Mesodermal cell (in vitro differentiated cells): Measurements from ENCODE around the gene TMEM98.
"Not testable (repeated sequence)": the region's sequence is repeated elsewhere in the genome, so short reads cannot be mapped to it uniquely, and the experiment has no call there.

ENCODE experiments used
- H3K27ac ChIP-seq: 2 replicates; pipeline ENCODE4 v1.7.0; 2013; ENCODE audit warnings: mild to moderate bottlenecking, low read depth, low read length, moderate library complexity; ENCODE audit not compliant: severe bottlenecking
- H3K36me3 ChIP-seq: 2 replicates; pipeline ENCODE4 v1.7.1; 2013; ENCODE audit warnings: mild to moderate bottlenecking, low read length, moderate library complexity; ENCODE audit not compliant: control insufficient read depth, insufficient read depth
- H3K4me1 ChIP-seq: one replicate; pipeline ENCODE4 v1.7.1; 2013; ENCODE audit warnings: mild to moderate bottlenecking, low read length; ENCODE audit not compliant: insufficient read depth, control insufficient read depth, poor library complexity, severe bottlenecking
- H3K4me3 ChIP-seq: 2 replicates; pipeline ENCODE4 v1.7.0; 2013; ENCODE audit warnings: low read length, control low read depth, mild to moderate bottlenecking; ENCODE audit not compliant: insufficient read depth, poor library complexity, severe bottlenecking; ENCODE audit errors: extremely low read depth
- H3K9me3 ChIP-seq: 2 replicates; pipeline ENCODE4 v1.7.1; 2013; ENCODE audit warnings: mild to moderate bottlenecking, low read length, moderate library complexity; ENCODE audit not compliant: control insufficient read depth
- WGBS, 2 experiments: methylation state at CpG; one replicate each; pipeline ENCODE4 v1.1.5; 2013; ENCODE audit warnings: missing lambda C conversion rate in 2 of 2; ENCODE audit not compliant: insufficient coverage in 2 of 2; 5-methylcytosine and 5-hydroxymethylcytosine counted together

TMEM98 gene

DNA sequence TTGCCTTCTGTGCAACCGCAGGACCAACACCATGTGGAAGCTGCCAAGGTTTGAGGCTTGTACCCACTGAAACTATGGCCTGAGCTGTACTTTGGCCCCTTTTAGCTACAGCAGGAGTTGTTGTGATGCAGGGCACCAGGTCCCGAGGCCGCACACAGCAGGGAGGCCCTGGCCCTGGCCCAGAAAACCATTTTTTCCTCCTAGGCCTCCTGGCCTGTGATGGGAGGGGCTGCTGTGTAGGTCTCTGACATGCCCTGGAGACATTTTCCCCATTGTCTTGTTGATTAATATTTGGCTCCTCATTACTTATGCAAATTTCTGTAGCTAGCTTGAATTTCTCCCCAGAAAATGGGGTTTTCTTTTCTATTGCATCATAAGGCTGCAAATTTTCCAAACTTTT, 53.7 kb downstream of the TMEM98 start:
- peaks cover 16% of the 10 kb centered on the region for H3K9me3 ChIP-seq
- H3K27ac ChIP-seq, H3K36me3 ChIP-seq, H3K4me1 ChIP-seq, H3K4me3 ChIP-seq: not testable (repeated sequence)
- WGBS, 2 experiments: 92% methylated on average over 1 to 3 of the region's 3 CpGs

DNA sequence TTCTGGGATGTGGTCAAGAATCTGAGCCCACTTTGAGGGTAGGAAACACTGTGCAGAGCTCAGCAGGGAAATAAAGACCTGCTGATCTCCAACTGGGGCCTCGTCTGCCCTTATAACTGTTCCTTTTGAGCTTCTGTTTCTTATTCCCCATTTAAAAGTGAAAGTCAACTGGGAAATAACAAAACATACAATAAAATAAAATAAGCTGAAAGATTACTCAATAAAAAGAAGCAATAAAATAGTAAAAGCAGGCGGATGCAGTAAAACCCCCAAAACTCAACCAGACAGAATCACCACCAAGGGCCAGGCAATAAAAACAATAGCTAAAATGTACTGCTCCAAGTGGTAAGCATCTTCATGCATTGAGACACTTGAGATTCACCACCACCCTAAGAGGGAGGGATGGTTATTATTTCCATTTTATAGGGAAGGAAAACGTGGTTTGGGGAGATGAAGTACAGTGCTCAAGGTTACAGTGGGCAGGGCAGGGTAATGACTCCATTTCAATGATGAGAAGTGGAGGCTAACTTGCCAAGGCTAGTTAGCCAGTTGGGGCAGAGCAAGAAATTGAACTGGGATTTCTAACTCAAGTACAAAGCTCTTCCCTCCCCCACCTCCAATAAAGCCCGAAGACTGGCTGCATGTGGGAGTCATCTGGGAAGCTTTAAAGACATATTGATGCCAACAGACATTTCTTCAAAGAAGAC, 57.2 kb downstream of the TMEM98 start:
- no peaks in the 10 kb centered on the region for H3K4me1 ChIP-seq
- 100% methylated on average over 1 of the region's 4 CpGs for WGBS, 2 experiments
- H3K4me3 ChIP-seq: no peak overlapping the region
- H3K27ac ChIP-seq: no peak overlapping the region
- H3K9me3 ChIP-seq: peaks cover 16% of the 10 kb centered on the region
- no peaks in the 10 kb centered on the region for H3K36me3 ChIP-seq

DNA sequence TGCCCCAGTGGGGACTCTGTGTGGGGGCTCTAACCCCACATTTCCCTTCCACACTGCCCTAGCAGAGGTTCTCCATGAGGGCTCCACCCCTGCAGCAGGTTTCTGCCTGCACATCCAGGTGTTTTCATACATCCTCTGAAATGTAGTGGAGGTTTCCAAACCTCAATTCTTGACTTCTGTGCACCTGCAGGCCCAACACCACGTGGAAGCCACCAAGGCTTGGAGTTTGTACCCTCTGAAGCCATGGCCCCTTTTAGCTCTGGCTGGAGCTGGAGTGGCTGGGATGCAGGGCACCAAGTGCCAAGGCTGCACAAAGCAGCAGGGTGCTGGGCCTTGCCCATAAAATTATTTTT, 59.5 kb downstream of the TMEM98 start:
- not testable (repeated sequence) for H3K4me3 ChIP-seq, H3K4me1 ChIP-seq, H3K36me3 ChIP-seq, H3K9me3 ChIP-seq, H3K27ac ChIP-seq
- 67% methylated on average over 1 of the region's 1 CpG; no CpG with 5 or more reads in 1 of the 2 experiments for WGBS, 2 experiments

DNA sequence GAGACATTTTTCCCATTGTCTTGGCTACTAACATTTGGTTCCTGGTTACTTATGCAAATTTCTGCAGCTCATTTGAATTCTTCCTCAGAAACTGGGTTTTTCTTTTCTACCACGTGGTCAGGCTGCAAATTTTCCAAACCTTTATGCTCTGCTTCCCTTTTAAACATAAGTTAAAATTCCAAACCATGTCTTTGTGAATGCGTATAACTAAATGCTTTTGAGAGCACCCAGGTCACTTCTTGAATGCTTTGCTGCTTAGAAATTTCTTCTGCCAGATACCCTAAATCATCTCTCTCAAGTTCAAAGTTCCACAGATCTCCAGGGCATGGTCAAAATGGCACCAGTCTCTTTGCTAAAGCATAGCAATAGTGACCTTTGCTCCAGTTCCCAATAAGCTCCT, 59.9 kb downstream of the TMEM98 start:
- H3K9me3 ChIP-seq, H3K27ac ChIP-seq, H3K4me3 ChIP-seq, H3K36me3 ChIP-seq, H3K4me1 ChIP-seq: not testable (repeated sequence)
- 55 to 59% methylated on average over 2 of the region's 2 CpGs for WGBS, 2 experiments

DNA sequence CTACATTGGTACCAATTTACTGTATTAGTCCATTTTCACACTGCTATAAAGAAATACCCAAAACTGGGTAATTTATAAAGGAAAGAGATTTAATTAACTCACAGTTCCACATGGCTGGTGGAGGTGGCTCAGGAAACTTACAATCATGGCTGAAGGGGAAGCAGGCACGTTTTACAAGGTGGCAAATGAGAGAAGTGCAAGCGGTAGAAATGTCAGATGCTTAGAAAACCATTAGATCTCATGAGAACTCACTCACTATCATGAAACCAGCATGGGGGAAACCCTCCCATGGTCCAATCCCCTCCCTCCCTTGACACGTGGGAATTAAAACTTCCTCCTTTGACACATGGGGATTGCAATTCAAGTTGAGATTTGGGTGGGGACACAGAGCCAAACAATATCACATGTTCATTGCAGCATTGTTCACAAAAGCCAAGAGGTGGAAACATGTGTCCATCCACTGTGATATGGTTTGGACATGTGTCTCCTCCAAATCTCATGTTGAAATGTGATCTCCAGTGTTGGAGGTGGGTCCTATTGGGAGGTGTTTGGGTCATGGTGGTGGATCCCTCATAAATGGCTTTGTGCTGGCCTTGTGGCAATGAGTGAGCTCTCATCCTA, 60.6 kb downstream of the TMEM98 start:
- WGBS, 2 experiments: 78 to 80% methylated on average over 2 of the region's 3 CpGs
- Histone ChIP-seq H3K36me3 (no peaks in the 10 kb centered on the region), H3K4me1 (peaks cover 4% of the 10 kb centered on the region), H3K9me3 (no peaks in the 10 kb centered on the region), H3K4me3 (no peak overlapping the region), H3K27ac (no peak overlapping the region)

DNA sequence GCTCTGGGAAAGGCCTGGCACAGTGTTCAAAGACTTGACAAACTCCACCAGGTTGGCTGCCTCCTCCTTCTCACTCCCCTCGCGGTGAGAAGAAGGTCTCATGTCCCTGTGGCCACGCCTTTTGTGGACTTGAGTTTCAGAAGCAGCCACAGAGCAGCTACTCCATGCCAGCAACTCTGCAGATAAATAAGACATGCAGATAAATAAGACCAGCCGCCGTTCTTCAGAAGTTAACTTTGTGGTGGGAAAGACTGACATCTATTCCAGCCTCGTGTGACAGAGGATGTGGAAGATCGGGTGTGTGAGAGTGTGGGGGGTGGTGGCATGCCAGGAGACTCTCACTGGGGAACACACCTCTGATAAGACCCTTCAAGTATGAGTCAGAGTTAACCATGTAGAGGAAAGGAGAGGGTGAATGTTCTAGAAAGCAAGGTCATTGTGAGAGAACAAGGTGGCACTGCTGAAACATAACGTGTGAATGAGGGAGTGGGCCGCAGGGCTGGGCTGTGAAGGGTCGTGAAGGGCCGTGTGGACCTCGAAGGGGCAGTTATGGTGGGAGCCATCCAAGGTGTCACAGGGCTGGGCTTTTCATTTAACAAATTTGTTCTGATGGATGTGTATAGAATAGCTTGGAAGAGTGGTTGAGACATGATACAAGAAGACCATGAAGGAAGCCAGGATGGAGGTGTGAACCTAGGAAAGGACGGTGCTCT, 64.5 kb downstream of the TMEM98 start:
- Histone ChIP-seq H3K36me3 (no peaks in the 10 kb centered on the region), H3K9me3 (no peaks in the 10 kb centered on the region), H3K27ac (no peak overlapping the region), H3K4me1 (peaks cover 4% of the 10 kb centered on the region), H3K4me3 (no peak overlapping the region)
- WGBS, 2 experiments: 90 to 94% methylated on average over 12 to 13 of the region's 13 CpGs

DNA sequence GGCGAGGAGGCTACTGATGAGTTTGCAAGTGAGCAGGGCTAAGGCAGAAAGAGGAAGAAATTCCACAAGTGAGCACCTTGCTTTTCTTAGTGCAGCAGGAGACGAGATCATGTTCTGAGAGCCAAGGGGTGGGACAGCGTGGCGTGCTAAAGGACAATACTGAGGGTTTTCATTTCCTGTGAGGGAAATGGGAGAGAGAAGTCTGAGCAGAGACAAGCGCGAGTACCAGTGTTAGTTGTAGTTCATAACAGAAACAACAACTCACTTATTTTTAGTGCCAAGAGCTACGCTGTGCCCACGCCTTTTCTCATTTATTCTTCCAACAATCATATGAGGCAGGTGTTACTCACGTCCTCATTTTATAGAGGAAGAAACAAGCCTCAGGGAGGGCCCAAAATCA, 66.0 kb downstream of the TMEM98 start:
- 85 to 94% methylated on average over 3 to 5 of the region's 9 CpGs for WGBS, 2 experiments
- H3K4me1 ChIP-seq: peaks cover 10% of the 10 kb centered on the region
- no peak overlapping the region for H3K27ac ChIP-seq
- no peaks in the 10 kb centered on the region for H3K36me3 ChIP-seq
- no peaks in the 10 kb centered on the region for H3K9me3 ChIP-seq
- no peak overlapping the region for H3K4me3 ChIP-seq
